GM23338 (cell line): ENCODE results near the gene SH3GL3. TPM values are rescaled to one million over a fixed set of nuclear protein-coding genes. Genes with fewer than 3 reads are reported as not detected.

ENCODE experiments used
- ATAC-seq: fragments of 200-7000 bp; cut with Tn5 transposase; 3 replicates; pipeline ENCODE4 v1.9.1; 2020
- DNase-seq: peaks from one replicate; pipeline ENCODE4 v3.0.0-alpha.2; 2015; ENCODE audit warnings: low spot score
- H2AFZ ChIP-seq: fragments of 200-600 bp; sonication (generic); 2 replicates; pipeline ENCODE4 v1.8.0; 2016; ENCODE audit warnings: antibody characterized with exemption, mild to moderate bottlenecking, moderate library complexity
- H3F3A ChIP-seq: fragments of 200-600 bp; sonication (generic); replicated peaks from 2 replicates; pipeline ENCODE4 v1.8.0; 2017; ENCODE audit warnings: antibody characterized with exemption, mixed run types, low read depth
- H3K27ac ChIP-seq: fragments of 200-600 bp; sonication (generic); 2 replicates; pipeline ENCODE4 v1.6.1; 2016; ENCODE audit warnings: low read depth
- H3K27me3 ChIP-seq: fragments of 200-600 bp; sonication (generic); 2 replicates; pipeline ENCODE4 v1.8.0; 2016; ENCODE audit warnings: mild to moderate bottlenecking, mixed run types, moderate library complexity; ENCODE audit not compliant: insufficient read depth
- H3K36me3 ChIP-seq: fragments of 200-600 bp; sonication (generic); 2 replicates; pipeline ENCODE4 v1.8.0; 2016; ENCODE audit warnings: mild to moderate bottlenecking; ENCODE audit not compliant: insufficient read depth
- H3K4me1 ChIP-seq: fragments of 200-600 bp; sonication (generic); 2 replicates; pipeline ENCODE4 v1.8.0; 2016; ENCODE audit warnings: mild to moderate bottlenecking, moderate library complexity; ENCODE audit not compliant: insufficient read depth
- H3K4me2 ChIP-seq: fragments of 200-600 bp; sonication (generic); 2 replicates; pipeline ENCODE4 v1.7.1; 2017; ENCODE audit warnings: mixed run types
- H3K4me3 ChIP-seq: fragments of 200-600 bp; sonication (generic); 2 replicates; pipeline ENCODE4 v1.6.1; 2016; ENCODE audit warnings: mixed run types
- H3K79me2 ChIP-seq: fragments of 200-600 bp; sonication (generic); replicated peaks from 2 replicates; pipeline ENCODE4 v1.8.0; 2017; ENCODE audit warnings: mild to moderate bottlenecking; ENCODE audit not compliant: insufficient read depth
- H3K9me2 ChIP-seq: fragments of 200-600 bp; sonication (generic); 2 replicates; pipeline ENCODE4 v1.8.0; 2017; ENCODE audit not compliant: insufficient read depth
- H4K20me1 ChIP-seq: fragments of 200-600 bp; sonication (generic); replicated peaks from 2 replicates; pipeline ENCODE4 v1.8.0; 2017; ENCODE audit warnings: mild to moderate bottlenecking; ENCODE audit not compliant: insufficient read depth
- H3K27ac Mint-ChIP-seq: 2 replicates; pipeline ENCODE4 v1.8.0; 2020; ENCODE audit warnings: inconsistent platforms, mild to moderate bottlenecking, moderate library complexity, mixed read lengths
- H3K27me3 Mint-ChIP-seq: 3 replicates; pipeline ENCODE4 v1.8.0; 2022; ENCODE audit warnings: low read depth, mild to moderate bottlenecking, moderate library complexity, mixed read lengths, inconsistent platforms; ENCODE audit not compliant: insufficient read depth, poor library complexity
- H3K36me3 Mint-ChIP-seq: 3 replicates; pipeline ENCODE4 v1.8.0; 2021; ENCODE audit warnings: low read depth, mild to moderate bottlenecking, inconsistent platforms, moderate library complexity, mixed read lengths
- H3K4me1 Mint-ChIP-seq: 3 replicates; pipeline ENCODE4 v1.8.0; 2020; ENCODE audit warnings: mild to moderate bottlenecking, inconsistent platforms, mixed read lengths
- H3K4me3 Mint-ChIP-seq: 3 replicates; pipeline ENCODE4 v1.8.0; 2021; ENCODE audit warnings: moderate library complexity, mild to moderate bottlenecking, inconsistent platforms, mixed read lengths
- H3K9me3 Mint-ChIP-seq: 3 replicates; pipeline ENCODE4 v1.8.0; 2020; ENCODE audit warnings: moderate library complexity, mild to moderate bottlenecking, inconsistent platforms, mixed read lengths
- CREB1 ChIP-seq: fragments of 250-450 bp; sonication (Bioruptor Pico); IDR thresholded peaks from 2 replicates; pipeline ENCODE4 v1.5.0; 2020; ENCODE audit warnings: low read depth, mild to moderate bottlenecking, moderate library complexity
- CTCF ChIP-seq, 2 experiments: fragments of 200-600 bp in 1 of 2; sonication (generic) in 1 of 2; conservative IDR thresholded peaks; 2 replicates each; pipeline versions ENCODE4 v1.5.1 to v1.6.1; 2016 to 2017; ENCODE audit warnings: antibody characterized with exemption in 2 of 2, low read depth in 2 of 2, mild to moderate bottlenecking in 2 of 2, moderate library complexity in 1 of 2
- EZH2 ChIP-seq: fragments of 200-600 bp; sonication (generic); IDR thresholded peaks from one replicate; pipeline ENCODE4 v1.8.0; 2017; ENCODE audit warnings: antibody characterized with exemption, mild to moderate bottlenecking, low read depth; ENCODE audit not compliant: unreplicated experiment
- EZH2phosphoT487 ChIP-seq: fragments of 200-600 bp; sonication (generic); IDR thresholded peaks from one replicate; pipeline ENCODE4 v1.8.1; 2018; ENCODE audit warnings: antibody characterized with exemption; ENCODE audit not compliant: unreplicated experiment
- NANOG ChIP-seq: IDR thresholded peaks from 2 replicates; pipeline ENCODE4 v1.6.1; 2016; ENCODE audit warnings: antibody characterized with exemption, borderline replicate concordance
- REST ChIP-seq: IDR thresholded peaks from one replicate; pipeline ENCODE4 v1.6.1; 2018; ENCODE audit warnings: antibody characterized with exemption; ENCODE audit not compliant: unreplicated experiment
- ZNF114 ChIP-seq: fragments of 250-450 bp; sonication (Bioruptor Pico); IDR thresholded peaks from 2 replicates; pipeline ENCODE4 v1.5.0; 2020; ENCODE audit warnings: mild to moderate bottlenecking, moderate library complexity
- ZNF462 ChIP-seq: fragments of 250-450 bp; sonication (Bioruptor Pico); IDR thresholded peaks from 2 replicates; pipeline ENCODE4 v1.5.0; 2020; ENCODE audit warnings: mild to moderate bottlenecking, moderate library complexity
- polyA plus RNA-seq: library from polyadenylated mRNA; unstranded; fragments of >200 nt; fragmentation: Nextera tagmentation; extraction: Ambion mirVana; gene quantifications from 2 replicates; pipeline ENCODE4 v1.2.1, GENCODE V29; 2016
- total RNA-seq: library from RNA; depleted of rRNA; stranded (reverse); fragments of >200 nt; shearing (Covaris generic); gene quantifications from 2 replicates; pipeline ENCODE4 v1.2.3, GENCODE V29; 2014

Gene SH3GL3
- total and polyA plus RNA-seq, 2 experiments from 2014 or later: 15.9 to 21.1 TPM

GRCh38 chr15:83554558-83554957 is 107.4 kb downstream of the SH3GL3 start:
- no peaks in the 10 kb centered on the region; the same call in 2 of the 3 replicates for H3K9me3 Mint-ChIP-seq
- Histone ChIP-seq H3K9me2 (no peaks in the 10 kb centered on the region), H3F3A (no peaks in the 10 kb centered on the region), H3K4me3 (no peak overlapping the region), H3K4me2 (no peak overlapping the region), H4K20me1 (no peaks in the 10 kb centered on the region), H3K27me3 (no peaks in the 10 kb centered on the region), H3K4me1 (peaks cover 2% of the 10 kb centered on the region; the same call in 1 of the 2 replicates), H2AFZ (no peak overlapping the region), H3K36me3 (no peaks in the 10 kb centered on the region), H3K79me2 (no peaks in the 10 kb centered on the region), H3K27ac (no peak overlapping the region)
- no peak overlapping the region for H3K27ac Mint-ChIP-seq
- H3K36me3 Mint-ChIP-seq: no peaks in the 10 kb centered on the region
- no peak for DNase-seq
- H3K4me3 Mint-ChIP-seq: no peak overlapping the region
- peaks cover 4% of the 10 kb centered on the region for H3K27me3 Mint-ChIP-seq
- ATAC-seq: no peak
- H3K4me1 Mint-ChIP-seq: peaks cover 21% of the 10 kb centered on the region; the same call in 2 of the 3 replicates
- TF ChIP-seq EZH2 (no peak), ZNF462 (no peak), EZH2phosphoT487 (no peak)

GRCh38 chr15:83555383-83555782 is 108.2 kb downstream of the SH3GL3 start:
- Mint-ChIP-seq H3K27me3 (peaks cover 4% of the 10 kb centered on the region), H3K27ac (no peak overlapping the region), H3K4me3 (no peak overlapping the region), H3K4me1 (peaks cover 17% of the 10 kb centered on the region; the same call in 2 of the 3 replicates), H3K36me3 (no peaks in the 10 kb centered on the region), H3K9me3 (no peaks in the 10 kb centered on the region; the same call in 2 of the 3 replicates)
- no peaks in the 10 kb centered on the region for H3F3A ChIP-seq
- no peak overlapping the region for H2AFZ ChIP-seq
- no peak overlapping the region for H3K27ac ChIP-seq
- no peak for ATAC-seq
- H3K4me1 ChIP-seq: no peaks in the 10 kb centered on the region
- H3K9me2 ChIP-seq: no peaks in the 10 kb centered on the region
- no peaks in the 10 kb centered on the region for H3K27me3 ChIP-seq
- H3K4me2 ChIP-seq: no peak overlapping the region
- no peak overlapping the region for H3K4me3 ChIP-seq
- H3K79me2 ChIP-seq: no peaks in the 10 kb centered on the region
- DNase-seq: no peak
- no peaks in the 10 kb centered on the region for H4K20me1 ChIP-seq
- H3K36me3 ChIP-seq: no peaks in the 10 kb centered on the region
- TF ChIP-seq REST (no peak), ZNF114 (CRISPR knock-in tag) (no peak), CREB1 (CRISPR knock-in tag) (no peak), CTCF (conservative IDR thresholded peaks at IDR 0.05; ENCODE audit: low read depth in 2 of 2) (no peak), NANOG (no peak), EZH2 (no peak)
